ENCODE data around the gene HBZ.

DNA sequence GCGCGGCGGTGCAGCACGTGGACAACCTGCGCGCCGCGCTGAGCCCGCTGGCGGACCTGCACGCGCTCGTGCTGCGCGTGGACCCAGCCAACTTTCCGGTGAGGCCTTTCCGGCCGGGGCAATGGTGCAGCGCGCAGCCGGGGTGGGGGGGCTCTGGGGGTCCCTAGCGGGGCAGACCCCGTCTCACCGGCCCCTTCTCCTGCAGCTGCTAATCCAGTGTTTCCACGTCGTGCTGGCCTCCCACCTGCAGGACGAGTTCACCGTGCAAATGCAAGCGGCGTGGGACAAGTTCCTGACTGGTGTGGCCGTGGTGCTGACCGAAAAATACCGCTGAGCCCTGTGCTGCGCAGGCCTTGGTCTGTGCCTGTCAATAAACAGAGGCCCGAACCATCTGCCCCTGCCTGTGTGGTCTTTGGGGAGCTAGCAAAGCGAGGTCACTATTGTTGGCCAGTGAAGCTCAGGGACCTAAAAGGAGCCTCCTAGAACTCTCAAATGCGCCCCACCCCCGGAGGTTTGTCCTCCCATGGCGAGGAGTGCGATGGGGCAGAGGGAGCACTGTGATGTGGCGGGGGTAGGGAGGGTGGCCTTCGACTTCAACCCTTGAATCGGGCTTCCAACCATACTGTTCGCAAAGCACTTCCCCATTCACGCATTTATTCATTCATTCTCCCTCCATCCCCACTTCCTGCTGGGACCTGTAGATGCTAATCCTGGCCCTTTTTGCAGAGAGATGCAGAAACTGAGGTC, 14.1 kb downstream of the HBZ start:
- TF ChIP-seq CTCF (IDR thresholded peaks at IDR 0.05; ENCODE audit: borderline replicate concordance, extremely low read depth, low read length, poor library complexity, severe bottlenecking) (no peak), EZH2 (IDR thresholded peaks at IDR 0.05; ENCODE audit: borderline replicate concordance, low read depth, low read length, severe bottlenecking) (no peak)
